ENCODE data around the gene RNF11.

RNF11 gene

DNA sequence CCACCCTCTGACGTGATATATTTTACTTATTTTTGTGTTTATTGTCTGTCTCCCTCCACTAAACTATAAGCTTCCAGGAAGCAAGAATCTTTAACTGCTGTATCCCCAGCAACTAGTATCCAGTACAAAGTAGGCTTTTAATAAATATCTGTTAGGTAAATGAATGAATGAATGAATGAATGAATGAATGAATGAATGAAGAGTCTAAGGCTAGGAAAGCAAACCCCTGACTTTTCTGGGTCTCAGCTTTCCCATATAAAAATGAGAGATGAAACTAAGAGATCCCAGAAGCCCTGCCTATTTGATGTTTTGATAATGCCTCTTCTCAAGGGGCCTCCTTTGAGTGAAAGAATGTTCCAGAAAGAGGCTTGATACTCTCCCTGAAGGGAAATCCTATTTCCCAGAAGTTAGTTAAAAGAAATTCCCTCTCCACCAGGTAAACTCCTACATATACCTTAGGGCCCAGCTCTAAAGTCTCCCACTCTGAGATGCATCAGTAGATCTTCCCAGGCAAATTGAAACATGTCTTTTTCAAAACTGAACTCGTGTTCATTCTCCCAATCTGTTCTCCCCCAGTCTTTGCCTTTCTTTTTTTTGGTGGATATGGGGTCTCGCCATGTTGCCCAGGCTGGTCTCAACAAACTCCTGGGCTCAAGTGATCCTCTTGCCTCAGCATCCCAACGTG lies 86.5 kb downstream of the RNF11 start:
- H3K4me3 ChIP-seq (ENCODE audit: low read depth, low read length) = no peak overlapping the region
- no peaks in the 10 kb centered on the region for H3K27me3 ChIP-seq (replicated peaks)
- no peaks in the 10 kb centered on the region for H3K36me3 ChIP-seq (replicated peaks)
- in situ Hi-C loops (cut with HindIII; ENCODE audit: low pct_ligation_motif_present, low sequenced_read_pairs) = no loop called here
- no peak overlapping the region for H3K27ac ChIP-seq
- TF ChIP-seq, protein P1, sequence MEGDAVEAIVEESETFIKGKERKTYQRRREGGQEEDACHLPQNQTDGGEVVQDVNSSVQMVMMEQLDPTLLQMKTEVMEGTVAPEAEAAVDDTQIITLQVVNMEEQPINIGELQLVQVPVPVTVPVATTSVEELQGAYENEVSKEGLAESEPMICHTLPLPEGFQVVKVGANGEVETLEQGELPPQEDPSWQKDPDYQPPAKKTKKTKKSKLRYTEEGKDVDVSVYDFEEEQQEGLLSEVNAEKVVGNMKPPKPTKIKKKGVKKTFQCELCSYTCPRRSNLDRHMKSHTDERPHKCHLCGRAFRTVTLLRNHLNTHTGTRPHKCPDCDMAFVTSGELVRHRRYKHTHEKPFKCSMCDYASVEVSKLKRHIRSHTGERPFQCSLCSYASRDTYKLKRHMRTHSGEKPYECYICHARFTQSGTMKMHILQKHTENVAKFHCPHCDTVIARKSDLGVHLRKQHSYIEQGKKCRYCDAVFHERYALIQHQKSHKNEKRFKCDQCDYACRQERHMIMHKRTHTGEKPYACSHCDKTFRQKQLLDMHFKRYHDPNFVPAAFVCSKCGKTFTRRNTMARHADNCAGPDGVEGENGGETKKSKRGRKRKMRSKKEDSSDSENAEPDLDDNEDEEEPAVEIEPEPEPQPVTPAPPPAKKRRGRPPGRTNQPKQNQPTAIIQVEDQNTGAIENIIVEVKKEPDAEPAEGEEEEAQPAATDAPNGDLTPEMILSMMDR (IDR thresholded peaks at IDR 0.05; ENCODE audit: low read depth, low read length, missing control alignments) = no peak
- DNase-seq = no peak
